ENCODE results near the gene RGMA. TPM values are rescaled to one million over a fixed set of nuclear protein-coding genes. Genes with fewer than 3 reads are reported as not detected.

Gene RGMA
- total RNA-seq, 1 experiment from 2014 or later, result 5.5 TPM

GRCh38 chr15:93019971-93020370, 69.0 kb downstream of the RGMA start (continued):
- no peak for TF ChIP-seq REST (IDR thresholded peaks at IDR 0.05; ENCODE audit: low read depth)
- no peak for TF ChIP-seq ZBTB33 (IDR thresholded peaks at IDR 0.05; ENCODE audit: extremely low read depth, insufficient replicate concordance, low read length)
- TF ChIP-seq SRF (IDR thresholded peaks at IDR 0.05; ENCODE audit: low read depth), result no peak
- TF ChIP-seq MAX (IDR thresholded peaks at IDR 0.05), result no peak

- no peaks in the 10 kb centered on the region for H3K9me2 ChIP-seq (ENCODE audit: insufficient read depth)
- no peaks in the 10 kb centered on the region for H3K4me1 ChIP-seq (ENCODE audit: control insufficient read depth in 1 of 2, insufficient read depth in 2 of 2, low read length in 2 of 2)
- RAD21 ChIA-PET (ENCODE audit: low non-redundant PET in 1 of 2, low total read pairs in 2 of 2, uncharacterized antibody in 2 of 2, unreplicated experiment in 2 of 2), result interaction anchor here in 1 of 2 experiments (0.5 to 1.4 kb wide), 2 partner anchors 222 to 399 kb away, joined by 3 to 4 read pairs; no protein-coding TSS in a partner anchor
- no peaks in the 10 kb centered on the region; the same call in 1 of the 2 replicates for H4K20me1 ChIP-seq (ENCODE audit: insufficient read depth)
- no peak overlapping the region for H3K4me2 ChIP-seq (ENCODE audit: low read length)
- TF ChIP-seq CTCF (IDR thresholded peaks at IDR 0.05 in 2 of 3, conservative IDR thresholded peaks at IDR 0.05 in 1 of 3; ENCODE audit: borderline replicate concordance in 1 of 3, insufficient read depth in 1 of 3, low read depth in 2 of 3, low read length in 2 of 3) (no peak), MAX (IDR thresholded peaks at IDR 0.05) (no peak), FOSL1 (IDR thresholded peaks at IDR 0.05; ENCODE audit: low read depth) (no peak), JUND (IDR thresholded peaks at IDR 0.05) (no peak), YY1 (IDR thresholded peaks at IDR 0.05; ENCODE audit: extremely low read depth, insufficient replicate concordance, low read depth, low read length) (no peak), SIN3A (IDR thresholded peaks at IDR 0.05; ENCODE audit: low read depth) (no peak), ELF1 (IDR thresholded peaks at IDR 0.05; ENCODE audit: borderline replicate concordance, low read depth) (no peak), TCF7L2 (IDR thresholded peaks at IDR 0.05; ENCODE audit: borderline replicate concordance, extremely low read depth, insufficient read depth, insufficient read length) (no peak), POLR2A (IDR thresholded peaks at IDR 0.05; ENCODE audit: borderline replicate concordance, extremely low read depth, insufficient read depth, insufficient read length) (no peak), CBX3 (IDR thresholded peaks at IDR 0.05; ENCODE audit: low read depth) (no peak), CEBPB (IDR thresholded peaks at IDR 0.05; ENCODE audit: low read depth) (no peak), RAD21 (IDR thresholded peaks at IDR 0.05; ENCODE audit: low read depth) (no peak), SP1 (IDR thresholded peaks at IDR 0.05; ENCODE audit: low read depth) (no peak), ZFX (IDR thresholded peaks at IDR 0.05) (no peak), EGR1 (IDR thresholded peaks at IDR 0.05; ENCODE audit: low read depth) (no peak), ZNF274 (IDR thresholded peaks at IDR 0.05; ENCODE audit: low read depth, low read length) (no peak)
- intact Hi-C loops (cut with micrococcal nuclease), result loop anchor here (5.0 kb wide), 1 partner anchor 222 kb away; no protein-coding TSS in a partner anchor
- DNase-seq (ENCODE audit: low read depth, low spot score), result no peak
- H2AFZ ChIP-seq (ENCODE audit: low read depth, low read length, poor library complexity, severe bottlenecking), result no peak overlapping the region
- POLR2A ChIA-PET, result no interaction called here
- peaks cover 43% of the 10 kb centered on the region for H3K79me2 ChIP-seq (ENCODE audit: insufficient read depth, low read length)
- no peak overlapping the region for H3K9ac ChIP-seq (ENCODE audit: low read length)
- no TSS peak for BruUV-seq (replicated peaks)
- no peaks in the 10 kb centered on the region for H3K27me3 ChIP-seq (ENCODE audit: insufficient read depth, low read length)
- H3K36me3 ChIP-seq (ENCODE audit: control insufficient read depth in 1 of 2, insufficient read depth in 2 of 2, low read length in 2 of 2), result peaks cover 70 to 74% of the 10 kb centered on the region in 2 experiments
- no peak overlapping the region for H3K27ac ChIP-seq (ENCODE audit: low read depth, low read length)
- no peak for ATAC-seq
- no peaks in the 10 kb centered on the region for H3K9me3 ChIP-seq (ENCODE audit: control insufficient read depth in 1 of 2, insufficient read depth in 1 of 2, low read depth in 1 of 2, low read length in 2 of 2)
- no peak overlapping the region for H3K4me3 ChIP-seq (replicated peaks in 1 of 2; ENCODE audit: low read depth in 1 of 2, low read length in 2 of 2)
- CTCF ChIA-PET, result interaction anchor here (0.7 to 2.5 kb wide), 4 partner anchors 11 to 1101 kb away, joined by 3 to 18 read pairs (median 6); no protein-coding TSS in a partner anchor
Observed at GRCh38 chr15:93019090-93019489, 69.9 kb downstream of the RGMA start.
